Stimulated activated CD4-positive, alpha-beta T cell treated with anti-CD3 and anti-CD28 coated beads, TNF-alpha, amount 100 ng/mL, for 4 hours (primary cell): ENCODE data around the gene ASNS.

Experiments used
- DNase-seq, 3 experiments: peaks; one replicate each; pipeline ENCODE4 v3.0.0-alpha.2; 2020; ENCODE audit warnings: low read depth in 3 of 3

The ASNS gene

GRCh38 chr7:97842772-97843345 lies 29.3 kb downstream of the ASNS start:
- no peak for DNase-seq

- no peak for DNase-seq
These were observed 30.2 kb downstream of the ASNS start for GRCh38 chr7:97842006-97842405.

GRCh38 chr7:97835296-97836138 lies 36.7 kb downstream of the ASNS start:
- peak; percentile 18 to 26 (median 20) for DNase-seq

- no peak for DNase-seq
These were observed 53.0 kb downstream of the ASNS start for GRCh38 chr7:97819161-97819560.

- no peak for DNase-seq
These were observed 54.0 kb downstream of the ASNS start for GRCh38 chr7:97818066-97818663.
